ENCODE measurements around the gene LACTB.

DNA sequence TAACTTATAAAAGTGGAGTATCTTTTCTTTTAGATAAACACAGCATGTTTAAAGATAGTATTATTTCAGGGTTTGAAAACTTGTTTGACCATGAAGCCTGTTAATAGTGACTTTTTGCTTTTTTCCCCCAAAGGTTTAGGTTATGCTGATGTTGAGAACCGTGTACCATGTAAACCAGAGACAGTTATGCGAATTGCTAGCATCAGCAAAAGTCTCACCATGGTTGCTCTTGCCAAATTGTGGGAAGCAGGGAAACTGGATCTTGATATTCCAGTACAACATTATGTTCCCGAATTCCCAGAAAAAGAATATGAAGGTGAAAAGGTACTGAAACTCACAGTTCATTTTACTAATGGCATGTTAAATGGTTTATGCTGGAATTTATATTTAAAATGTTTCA lies 5.1 kb downstream of the LACTB start:
- TF ChIP-seq, protein P1, sequence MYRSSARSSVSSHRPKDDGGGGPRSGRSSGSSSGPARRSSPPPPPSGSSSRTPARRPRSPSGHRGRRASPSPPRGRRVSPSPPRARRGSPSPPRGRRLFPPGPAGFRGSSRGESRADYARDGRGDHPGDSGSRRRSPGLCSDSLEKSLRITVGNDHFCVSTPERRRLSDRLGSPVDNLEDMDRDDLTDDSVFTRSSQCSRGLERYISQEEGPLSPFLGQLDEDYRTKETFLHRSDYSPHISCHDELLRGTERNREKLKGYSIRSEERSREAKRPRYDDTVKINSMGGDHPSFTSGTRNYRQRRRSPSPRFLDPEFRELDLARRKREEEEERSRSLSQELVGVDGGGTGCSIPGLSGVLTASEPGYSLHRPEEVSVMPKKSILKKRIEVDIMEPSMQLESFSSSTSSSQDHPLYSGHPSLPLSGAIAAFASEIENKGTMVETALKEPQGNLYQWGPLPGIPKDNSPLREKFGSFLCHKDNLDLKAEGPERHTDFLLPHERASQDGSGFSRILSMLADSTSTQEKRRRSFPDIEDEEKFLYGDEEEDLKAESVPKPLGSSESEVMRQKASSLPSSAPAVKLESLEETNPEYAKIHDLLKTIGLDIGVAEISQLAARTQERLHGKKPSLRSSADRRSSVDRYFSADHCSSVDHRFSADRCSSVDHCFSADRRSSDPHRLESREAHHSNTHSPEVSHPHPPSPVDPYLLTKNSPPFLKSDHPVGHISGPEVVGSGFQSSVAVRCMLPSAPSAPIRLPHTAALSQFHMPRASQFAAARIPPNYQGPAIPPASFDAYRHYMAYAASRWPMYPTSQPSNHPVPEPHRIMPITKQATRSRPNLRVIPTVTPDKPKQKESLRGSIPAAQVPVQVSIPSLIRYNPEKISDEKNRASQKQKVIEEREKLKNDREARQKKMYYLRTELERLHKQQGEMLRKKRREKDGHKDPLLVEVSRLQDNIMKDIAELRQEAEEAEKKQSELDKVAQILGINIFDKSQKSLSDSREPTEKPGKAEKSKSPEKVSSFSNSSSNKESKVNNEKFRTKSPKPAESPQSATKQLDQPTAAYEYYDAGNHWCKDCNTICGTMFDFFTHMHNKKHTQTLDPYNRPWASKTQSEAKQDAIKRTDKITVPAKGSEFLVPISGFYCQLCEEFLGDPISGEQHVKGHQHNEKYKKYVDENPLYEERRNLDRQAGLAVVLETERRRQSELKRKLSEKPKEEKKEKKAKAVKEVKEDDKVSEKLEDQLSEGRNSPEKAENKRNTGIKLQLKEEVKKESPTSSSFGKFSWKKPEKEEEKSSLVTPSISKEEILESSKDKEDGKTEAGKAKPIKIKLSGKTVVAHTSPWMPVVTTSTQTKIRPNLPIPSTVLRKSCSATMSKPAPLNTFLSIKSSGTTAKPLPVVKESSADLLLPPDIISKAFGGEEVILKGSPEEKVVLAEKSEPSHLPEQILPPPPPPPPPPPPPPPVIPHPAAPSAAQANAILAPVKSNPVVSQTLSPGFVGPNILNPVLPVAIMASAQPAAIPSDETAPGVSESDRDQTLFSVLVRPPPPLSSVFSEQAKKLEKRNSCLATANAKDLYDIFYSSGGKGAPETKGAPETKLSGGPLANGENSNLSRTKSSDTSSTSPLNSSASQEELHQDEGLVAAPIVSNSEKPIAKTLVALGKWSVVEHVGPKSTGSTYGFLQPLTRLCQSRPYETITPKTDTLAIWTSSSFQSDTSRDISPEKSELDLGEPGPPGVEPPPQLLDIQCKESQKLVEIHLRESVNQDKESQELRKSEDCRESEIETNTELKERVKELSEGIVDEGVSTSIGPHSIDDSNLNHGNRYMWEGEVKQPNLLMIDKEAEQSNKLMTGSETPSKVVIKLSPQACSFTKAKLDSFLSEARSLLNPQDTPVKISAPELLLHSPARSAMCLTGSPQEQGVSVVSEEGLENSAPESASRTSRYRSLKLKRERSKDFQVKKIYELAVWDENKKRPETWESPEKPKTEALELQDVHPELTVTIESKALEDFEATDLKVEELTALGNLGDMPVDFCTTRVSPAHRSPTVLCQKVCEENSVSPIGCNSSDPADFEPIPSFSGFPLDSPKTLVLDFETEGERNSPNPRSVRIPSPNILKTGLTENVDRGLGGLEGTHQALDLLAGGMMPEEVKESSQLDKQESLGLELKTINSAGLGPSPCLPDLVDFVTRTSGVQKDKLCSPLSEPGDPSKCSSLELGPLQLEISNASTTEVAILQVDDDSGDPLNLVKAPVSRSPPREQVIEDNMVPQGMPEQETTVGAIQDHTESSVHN (CRISPR knock-in tag; IDR thresholded peaks at IDR 0.05): no peak
- no peak for TF ChIP-seq POLR2A (IDR thresholded peaks at IDR 0.05; ENCODE audit: insufficient read depth in 1 of 2, low read depth in 2 of 2, low read length in 2 of 2)
- TF ChIP-seq, protein P2, sequence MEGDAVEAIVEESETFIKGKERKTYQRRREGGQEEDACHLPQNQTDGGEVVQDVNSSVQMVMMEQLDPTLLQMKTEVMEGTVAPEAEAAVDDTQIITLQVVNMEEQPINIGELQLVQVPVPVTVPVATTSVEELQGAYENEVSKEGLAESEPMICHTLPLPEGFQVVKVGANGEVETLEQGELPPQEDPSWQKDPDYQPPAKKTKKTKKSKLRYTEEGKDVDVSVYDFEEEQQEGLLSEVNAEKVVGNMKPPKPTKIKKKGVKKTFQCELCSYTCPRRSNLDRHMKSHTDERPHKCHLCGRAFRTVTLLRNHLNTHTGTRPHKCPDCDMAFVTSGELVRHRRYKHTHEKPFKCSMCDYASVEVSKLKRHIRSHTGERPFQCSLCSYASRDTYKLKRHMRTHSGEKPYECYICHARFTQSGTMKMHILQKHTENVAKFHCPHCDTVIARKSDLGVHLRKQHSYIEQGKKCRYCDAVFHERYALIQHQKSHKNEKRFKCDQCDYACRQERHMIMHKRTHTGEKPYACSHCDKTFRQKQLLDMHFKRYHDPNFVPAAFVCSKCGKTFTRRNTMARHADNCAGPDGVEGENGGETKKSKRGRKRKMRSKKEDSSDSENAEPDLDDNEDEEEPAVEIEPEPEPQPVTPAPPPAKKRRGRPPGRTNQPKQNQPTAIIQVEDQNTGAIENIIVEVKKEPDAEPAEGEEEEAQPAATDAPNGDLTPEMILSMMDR (CRISPR knock-in tag; IDR thresholded peaks at IDR 0.05): no peak
- no peak for TF ChIP-seq ZFP36L2 (CRISPR knock-in tag; IDR thresholded peaks at IDR 0.05)

Measured in HepG2 (cell line).